ENCODE data around the gene PUDP. TPM values are rescaled to one million over a fixed set of nuclear protein-coding genes. Genes with fewer than 3 reads are reported as not detected.
"Not testable (repeated sequence)": the region's sequence is repeated elsewhere in the genome, so short reads cannot be mapped to it uniquely, and the experiment has no call there.

PUDP gene
- total RNA-seq, 4 donors from 2014 or later, result 15.9 to 38.0 (median 23.9) TPM

GRCh38 chrX:7045238-7045955, 102.6 kb downstream of the PUDP start:
- H3K36me3 ChIP-seq, result no peaks in the 10 kb centered on the region
- H3K4me1 ChIP-seq, result no peaks in the 10 kb centered on the region
- no peaks in the 10 kb centered on the region for H3K27me3 ChIP-seq
- no peak overlapping the region for H3K27ac ChIP-seq
- no peak overlapping the region for H3K4me3 ChIP-seq
- TF ChIP-seq POLR2A (IDR thresholded peaks at IDR 0.05) (no peak), CTCF (IDR thresholded peaks at IDR 0.05) (no peak)
- no peak for DNase-seq
- H3K9me3 ChIP-seq, result no peaks in the 10 kb centered on the region

GRCh38 chrX:7043796-7044433, 104.0 kb downstream of the PUDP start:
- not testable (repeated sequence) for DNase-seq, H3K36me3 ChIP-seq, H3K4me3 ChIP-seq, H3K9me3 ChIP-seq, H3K27ac ChIP-seq, H3K27me3 ChIP-seq, H3K4me1 ChIP-seq

- TF ChIP-seq CTCF (IDR thresholded peaks at IDR 0.05), result no peak
- H3K36me3 ChIP-seq, result no peaks in the 10 kb centered on the region
- no peaks in the 10 kb centered on the region for H3K9me3 ChIP-seq
- no peak overlapping the region for H3K4me3 ChIP-seq
- no peaks in the 10 kb centered on the region for H3K4me1 ChIP-seq
- no peak for DNase-seq
- H3K27me3 ChIP-seq, result no peaks in the 10 kb centered on the region
- no peak overlapping the region for H3K27ac ChIP-seq
Measured at GRCh38 chrX:7028246-7028645, 119.7 kb downstream of the PUDP start.

- TF ChIP-seq POLR2A (IDR thresholded peaks at IDR 0.05) (no peak), CTCF (IDR thresholded peaks at IDR 0.05) (no peak)
- H3K4me1 ChIP-seq, result no peaks in the 10 kb centered on the region
- H3K27ac ChIP-seq, result no peak overlapping the region
- no peaks in the 10 kb centered on the region for H3K9me3 ChIP-seq
- no peak overlapping the region for H3K4me3 ChIP-seq
- no peak for DNase-seq
- H3K36me3 ChIP-seq, result no peaks in the 10 kb centered on the region
- H3K27me3 ChIP-seq, result no peaks in the 10 kb centered on the region
Measured at GRCh38 chrX:7027071-7027470, 120.9 kb downstream of the PUDP start.

GRCh38 chrX:7026365-7026764, 121.6 kb downstream of the PUDP start:
- not testable (repeated sequence) for H3K27me3 ChIP-seq, DNase-seq, H3K27ac ChIP-seq, H3K4me3 ChIP-seq, H3K4me1 ChIP-seq, H3K9me3 ChIP-seq, H3K36me3 ChIP-seq

- no peaks in the 10 kb centered on the region for H3K9me3 ChIP-seq
- H3K27ac ChIP-seq, result no peak overlapping the region
Measured at GRCh38 chrX:7025471-7025870, 122.5 kb downstream of the PUDP start.

More at GRCh38 chrX:7025471-7025870, 122.5 kb downstream of the PUDP start:
- no peak for DNase-seq
- H3K27me3 ChIP-seq, result no peaks in the 10 kb centered on the region
- TF ChIP-seq POLR2A (IDR thresholded peaks at IDR 0.05) (no peak), CTCF (IDR thresholded peaks at IDR 0.05) (no peak)
- no peak overlapping the region for H3K4me3 ChIP-seq
- no peaks in the 10 kb centered on the region for H3K36me3 ChIP-seq
- H3K4me1 ChIP-seq, result no peaks in the 10 kb centered on the region

Data from Peyer's patch (tissue), 4 donors.